Muscle of arm (tissue), 14 donors: ENCODE measurements around the gene PRR29. TPM values are rescaled to one million over a fixed set of nuclear protein-coding genes. Genes with fewer than 3 reads are reported as not detected.

Experiments
- DNase-seq: peaks from one replicate; pipeline ENCODE4 v3.0.0-alpha.2; 2013
- long read RNA-seq, 11 donors: transcript quantifications; one replicate each; lab custom pipeline, GENCODE V29; 2026
- polyA plus RNA-seq, 12 donors: library from polyadenylated mRNA; unstranded; fragments of 120-200 nt; gene quantifications; one replicate each; pipeline ENCODE4 v1.2.1, GENCODE V29; 2013; ENCODE audit not compliant: insufficient read length in 12 of 12

PRR29 gene
- polyA plus RNA-seq, result 1 to 10 TPM in 11 of 12 donors, not detected in 1; 1.7 to 5.4 (median 2.4) TPM
- long read RNA-seq, donor 1, result 0 reads
- long read RNA-seq, donor 2, partial matches to known transcripts, result 0 of 4 reads
- long read RNA-seq, donor 2, other reads (novel, unspliced or antisense), result 0 of 4 reads
- long read RNA-seq, donor 3, transcript PRR29-206 (1 exons, 1,637 nt), result major isoform, 6 of 6 reads
- long read RNA-seq, donor 3, partial matches to known transcripts, result 0 of 6 reads
- long read RNA-seq, donor 3, other reads (novel, unspliced or antisense), result 0 of 6 reads
- long read RNA-seq, donor 4, result 0 reads
- long read RNA-seq, donor 5, transcript PRR29-206 (1 exons, 1,637 nt), result major isoform, 9 of 9 reads
- long read RNA-seq, donor 5, partial matches to known transcripts, result 0 of 9 reads
- long read RNA-seq, donor 5, other reads (novel, unspliced or antisense), result 0 of 9 reads
- long read RNA-seq, donor 6, partial matches to known transcripts, result 0 of 2 reads
- long read RNA-seq, donor 6, other reads (novel, unspliced or antisense), result 0 of 2 reads
- long read RNA-seq, donor 7, partial matches to known transcripts, result 0 of 2 reads
- long read RNA-seq, donor 7, other reads (novel, unspliced or antisense), result 0 of 2 reads
- long read RNA-seq, donor 8, transcript PRR29-206 (1 exons, 1,637 nt), result major isoform, 7 of 7 reads
- long read RNA-seq, donor 8, partial matches to known transcripts, result 0 of 7 reads
- long read RNA-seq, donor 8, other reads (novel, unspliced or antisense), result 0 of 7 reads
- long read RNA-seq, donor 9, partial matches to known transcripts, result 0 of 4 reads
- long read RNA-seq, donor 9, other reads (novel, unspliced or antisense), result 0 of 4 reads
- long read RNA-seq, donor 10, partial matches to known transcripts, result 5 of 7 reads
- long read RNA-seq, donor 10, other reads (novel, unspliced or antisense), result 0 of 7 reads
- long read RNA-seq, donor 11, transcript PRR29-206 (1 exons, 1,637 nt), result major isoform, 7 of 7 reads
- long read RNA-seq, donor 11, partial matches to known transcripts, result 0 of 7 reads
- long read RNA-seq, donor 11, other reads (novel, unspliced or antisense), result 0 of 7 reads

DNA sequence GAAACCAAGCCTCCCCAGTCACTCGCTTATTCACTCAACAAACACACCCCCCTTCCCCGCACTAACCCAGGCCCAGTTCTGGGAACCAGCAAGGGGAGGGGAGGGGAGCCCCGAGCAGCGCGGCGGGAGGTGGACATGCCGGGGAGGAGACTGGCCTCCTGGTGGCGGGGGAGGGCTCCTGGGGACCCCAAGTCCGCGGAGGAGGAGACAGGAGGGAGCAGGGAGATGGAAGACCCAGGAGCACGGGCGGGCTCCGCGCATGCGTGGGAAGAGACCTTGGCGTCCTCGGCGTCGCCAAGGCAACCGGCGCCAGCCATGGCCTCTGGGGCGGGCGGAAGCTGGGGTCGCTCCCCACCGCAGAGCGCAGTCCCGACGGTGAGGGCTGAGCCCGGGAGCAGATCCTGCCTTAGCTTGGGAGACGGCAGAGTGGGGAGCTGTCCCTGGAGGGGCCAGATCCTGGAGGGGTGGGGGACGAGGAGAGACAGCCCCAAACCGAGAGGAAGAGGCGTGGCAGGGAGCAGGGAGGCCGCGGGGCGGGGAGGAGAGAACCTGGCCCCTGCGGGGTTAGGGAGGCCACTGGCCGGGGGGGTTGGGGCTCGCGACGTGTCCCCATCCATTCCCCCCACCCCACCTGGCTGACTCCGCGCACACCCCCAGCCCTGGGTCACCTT is at the start of gene PRR29:
PRR29 (plus strand) TSS at position 302 of the 671 bp plus-strand sequence; CDS start at position 316, 14 bp downstream.
- DNase-seq, result no peak

GRCh38 chr17:63948521-63948920 is 49.6 kb upstream of the PRR29 start:
- DNase-seq, result no peak

GRCh38 chr17:63949576-63950250 is 48.4 kb upstream of the PRR29 start:
- DNase-seq, result no peak

- no peak for DNase-seq
These were observed 46.9 kb upstream of the PRR29 start for GRCh38 chr17:63950940-63951907.

GRCh38 chr17:63954402-63955063 is 43.6 kb upstream of the PRR29 start:
- DNase-seq, result no peak

DNA sequence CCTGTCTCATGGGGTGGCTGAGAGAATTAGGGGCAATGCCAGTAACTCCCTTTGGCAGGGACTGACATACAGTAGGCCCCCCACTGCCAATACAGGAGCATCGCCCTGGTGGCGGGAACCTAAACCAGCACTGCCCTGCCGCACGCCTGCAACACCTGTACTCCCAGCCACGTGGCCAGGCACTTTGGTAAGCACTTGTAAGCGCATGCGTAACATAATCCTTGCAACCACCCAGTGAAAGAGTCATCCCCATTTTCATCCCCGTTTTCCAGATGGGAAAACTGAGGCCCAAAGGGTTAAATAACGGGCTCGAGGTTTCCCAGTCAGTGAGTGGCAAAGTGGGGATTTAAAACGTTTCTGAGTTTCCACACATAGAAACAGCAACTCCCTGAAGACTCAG is 42.9 kb upstream of the PRR29 start:
- no peak for DNase-seq

GRCh38 chr17:63955791-63956190 is 42.4 kb upstream of the PRR29 start:
- DNase-seq, result no peak

DNA sequence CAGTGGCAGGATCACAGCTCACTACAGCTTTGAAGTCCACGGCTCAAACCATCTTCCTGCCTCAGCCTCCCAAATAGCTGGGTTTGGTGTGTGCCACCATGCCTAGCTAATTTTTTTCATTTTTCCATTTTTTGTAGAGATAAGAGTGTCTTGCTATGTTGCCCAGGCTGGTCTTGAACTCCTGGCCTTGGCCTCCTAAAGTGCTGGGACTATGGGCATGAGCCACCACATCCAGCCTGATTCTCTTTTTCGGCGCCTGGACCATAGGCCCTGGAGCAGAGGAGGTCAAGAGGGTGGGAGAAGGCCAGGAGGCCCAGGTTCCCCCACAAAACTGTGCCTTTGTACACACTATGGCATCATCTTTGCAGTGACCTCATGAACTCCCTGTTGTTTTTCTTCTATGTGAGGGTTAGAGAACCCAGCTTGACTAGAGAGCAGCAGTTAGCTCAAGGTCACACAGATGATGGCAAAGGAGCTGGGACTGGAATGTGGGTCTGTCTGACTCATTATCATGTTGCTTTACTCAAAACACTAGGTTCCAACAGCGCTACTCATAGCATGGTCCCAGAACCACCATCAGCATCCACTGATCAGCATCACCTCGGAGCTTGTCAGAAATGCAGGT is 41.7 kb upstream of the PRR29 start:
- DNase-seq, result no peak

DNA sequence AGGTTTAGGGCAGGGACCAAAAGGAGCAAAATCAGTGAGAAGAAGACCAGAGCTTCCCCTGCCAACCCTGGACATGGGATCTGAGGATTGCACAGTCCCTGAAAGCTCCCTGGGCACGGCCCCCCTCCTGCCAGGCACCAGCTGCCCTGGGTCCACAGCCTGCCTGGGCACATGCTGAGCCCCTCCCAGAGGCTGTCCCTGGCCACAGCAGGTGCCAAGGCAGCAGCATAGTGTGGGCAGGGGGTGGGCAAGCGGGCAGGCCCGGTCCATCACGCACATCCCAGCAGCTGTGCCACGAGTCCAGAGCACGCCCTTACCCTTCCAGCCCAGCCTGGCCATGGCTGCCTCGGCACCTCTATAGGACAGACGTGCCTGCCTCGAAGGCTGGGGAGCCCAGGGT is 38.1 kb upstream of the PRR29 start:
- peak; percentile 17 for DNase-seq

DNA sequence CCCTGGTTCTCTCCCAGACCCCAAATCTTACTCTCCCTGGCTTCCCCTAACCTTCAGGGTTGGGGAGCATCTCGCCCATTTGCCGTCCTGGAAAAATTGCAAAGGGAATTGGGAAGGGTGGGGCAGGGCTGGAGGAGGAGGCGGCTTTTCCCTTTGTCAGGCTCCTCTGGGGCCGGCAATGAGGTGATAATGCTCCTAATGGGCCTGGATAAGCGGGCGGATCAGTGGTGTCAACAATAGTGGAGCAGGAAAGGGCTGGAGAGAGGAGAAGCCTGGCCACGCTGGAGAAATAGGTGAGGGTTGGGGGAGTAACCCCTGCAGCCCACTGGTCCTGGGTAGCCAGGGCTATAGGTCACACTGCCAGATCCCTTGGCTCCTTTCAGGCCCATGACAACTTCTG is 37.7 kb upstream of the PRR29 start:
- no peak for DNase-seq

DNA sequence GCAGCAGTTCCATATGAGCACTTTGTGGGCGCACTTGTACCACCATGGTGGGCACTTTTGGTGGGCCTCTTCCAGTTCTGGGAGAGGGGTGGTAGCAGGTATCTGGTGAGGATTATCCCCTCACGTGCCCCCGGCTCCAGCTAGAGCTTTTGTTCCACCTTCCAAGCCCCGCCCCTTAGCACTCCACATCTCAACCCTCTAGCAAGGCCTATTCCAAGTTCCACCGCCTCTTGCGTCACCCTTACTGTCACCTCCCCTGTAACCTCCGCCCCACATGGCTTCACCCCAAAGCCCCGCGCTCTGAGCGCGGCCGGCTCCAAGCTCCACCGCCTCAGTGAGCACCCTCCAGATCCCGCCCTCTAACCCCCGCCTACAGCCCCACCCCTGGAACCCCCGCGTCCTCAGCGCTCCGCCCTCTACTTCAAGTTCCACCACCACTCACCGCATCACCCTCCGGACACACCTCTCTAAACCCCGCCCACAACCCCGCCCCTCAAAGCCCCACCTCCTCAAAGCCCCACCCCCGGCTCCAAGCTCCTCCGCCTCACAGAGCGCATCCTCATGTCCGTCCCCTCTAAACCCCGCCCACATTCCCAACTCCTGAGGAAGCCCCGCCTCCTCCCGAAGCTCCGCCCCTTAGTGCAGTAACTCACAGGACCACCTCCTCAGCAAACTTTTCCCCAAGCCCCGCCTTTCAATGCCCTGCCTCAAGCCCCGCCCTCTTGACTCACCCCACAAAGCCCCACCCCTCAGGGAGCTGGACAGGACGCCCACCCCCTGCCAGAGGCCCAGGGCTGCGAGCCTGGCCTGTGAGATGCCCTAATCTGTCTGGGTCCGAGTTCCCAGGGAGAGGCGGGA is 36.6 kb upstream of the PRR29 start:
- DNase-seq, result no peak

DNA sequence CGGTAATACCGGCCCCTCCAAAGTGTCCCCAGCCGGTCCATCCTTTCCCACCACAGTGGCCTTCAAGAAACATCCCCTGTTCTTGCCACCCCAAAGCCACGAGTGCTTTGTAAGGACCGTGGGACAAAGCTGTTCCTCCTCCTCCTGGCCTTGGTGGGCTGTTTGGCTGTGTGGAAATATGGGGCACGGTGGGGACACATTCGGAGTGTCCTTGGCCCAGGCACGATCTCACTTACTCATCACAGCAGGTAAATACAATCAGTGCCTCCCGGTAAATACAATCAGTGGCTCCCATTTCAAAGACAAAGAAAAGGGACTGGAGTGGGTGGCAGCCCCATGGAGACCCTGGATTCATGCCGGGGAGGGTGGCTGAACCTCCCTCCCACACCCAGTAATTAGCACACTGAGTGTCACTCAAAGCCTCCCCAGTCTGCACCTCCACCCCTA is 35.8 kb upstream of the PRR29 start:
- DNase-seq, result no peak

DNA sequence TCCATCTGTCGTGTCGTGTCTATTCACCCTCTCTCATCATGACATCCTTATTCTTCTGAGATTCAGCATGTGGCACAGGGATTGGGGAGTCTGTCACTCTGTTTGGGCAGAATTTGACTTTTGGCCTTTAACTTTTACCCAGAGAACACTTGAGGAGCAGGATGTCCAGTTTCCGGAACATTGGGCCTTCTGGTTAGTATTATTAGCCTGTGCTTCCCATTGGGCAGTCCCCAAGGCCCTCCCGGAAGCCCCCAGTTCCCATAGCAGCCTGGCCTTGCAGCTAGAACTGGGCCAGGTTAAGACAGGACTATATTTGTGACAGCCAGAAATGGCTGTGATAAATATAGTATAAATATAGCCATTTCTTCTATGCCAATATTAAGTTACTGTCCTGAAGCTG is 35.0 kb upstream of the PRR29 start:
- no peak for DNase-seq

DNA sequence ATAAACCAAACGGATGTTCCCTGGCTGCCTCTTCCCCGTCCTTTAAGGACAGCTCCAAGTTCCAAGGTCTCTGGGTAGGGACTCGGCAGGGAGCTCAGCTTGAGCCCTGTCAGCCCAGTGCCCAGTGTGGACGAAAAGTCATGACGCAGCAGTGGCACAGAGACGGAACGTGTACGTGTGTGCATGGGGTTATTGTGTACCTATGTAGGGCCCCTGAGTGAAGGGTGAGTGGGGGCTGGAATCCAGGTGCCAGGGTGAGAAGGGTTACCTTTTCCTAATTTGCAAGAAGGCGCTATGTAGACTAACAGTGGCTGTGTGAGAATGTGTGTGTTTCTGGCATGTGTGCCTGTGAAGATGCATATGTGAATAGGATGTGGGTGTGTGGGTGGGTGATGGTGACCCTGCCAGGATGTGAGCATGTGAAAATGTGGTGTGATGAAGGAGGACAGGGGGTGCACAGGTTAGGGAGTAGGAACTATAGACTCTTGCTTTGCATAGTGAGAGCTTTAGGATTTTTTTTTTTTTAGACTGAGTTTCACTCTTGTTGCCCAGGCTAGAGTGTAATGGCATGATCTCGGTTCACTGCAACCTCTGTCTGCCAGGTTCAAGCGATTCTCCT is 31.4 kb upstream of the PRR29 start:
- no peak for DNase-seq

- no peak for DNase-seq
These were observed 30.2 kb upstream of the PRR29 start for GRCh38 chr17:63967953-63968352.

DNA sequence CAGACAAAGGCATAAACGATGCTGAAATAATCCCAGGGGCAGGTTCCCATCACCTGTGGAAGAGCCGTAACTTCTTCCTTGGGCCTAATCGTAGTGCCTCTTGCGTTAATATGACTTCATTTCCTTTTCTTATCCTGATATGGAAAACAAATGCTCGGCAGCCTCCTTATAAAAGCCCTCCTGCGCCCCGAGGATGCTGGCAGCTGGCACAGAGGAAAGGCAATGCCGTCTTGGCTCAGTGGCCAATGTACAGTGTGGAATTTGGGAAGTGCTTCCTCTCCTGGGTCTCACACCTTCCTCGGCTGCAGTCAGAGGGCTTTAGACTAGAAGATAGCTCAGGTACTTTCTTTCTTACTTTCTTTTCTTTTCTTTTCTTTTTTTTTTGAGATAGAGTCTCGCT is 28.9 kb upstream of the PRR29 start:
- DNase-seq, result no peak

- DNase-seq, result no peak
These were observed 25.4 kb upstream of the PRR29 start, which contains the start of gene SCN4A for GRCh38 chr17:63972796-63973195. Gene SCN4A (minus strand): TSS chr17:63972918. CDS start chr17:63972841, 77 bp downstream.
